AG09319 (cell line): ENCODE data around the gene ELAPOR1.

Source experiments
- DNase-seq: peaks from one replicate; pipeline ENCODE4 v3.0.0-alpha.2; 2010; ENCODE audit warnings: low read depth; ENCODE audit errors: extremely low read depth
- CTCF ChIP-seq: IDR thresholded peaks from 2 replicates; pipeline ENCODE4 v1.5.1; 2011; ENCODE audit warnings: low read depth, mild to moderate bottlenecking, inconsistent platforms, low read length, moderate library complexity

The ELAPOR1 gene

DNA sequence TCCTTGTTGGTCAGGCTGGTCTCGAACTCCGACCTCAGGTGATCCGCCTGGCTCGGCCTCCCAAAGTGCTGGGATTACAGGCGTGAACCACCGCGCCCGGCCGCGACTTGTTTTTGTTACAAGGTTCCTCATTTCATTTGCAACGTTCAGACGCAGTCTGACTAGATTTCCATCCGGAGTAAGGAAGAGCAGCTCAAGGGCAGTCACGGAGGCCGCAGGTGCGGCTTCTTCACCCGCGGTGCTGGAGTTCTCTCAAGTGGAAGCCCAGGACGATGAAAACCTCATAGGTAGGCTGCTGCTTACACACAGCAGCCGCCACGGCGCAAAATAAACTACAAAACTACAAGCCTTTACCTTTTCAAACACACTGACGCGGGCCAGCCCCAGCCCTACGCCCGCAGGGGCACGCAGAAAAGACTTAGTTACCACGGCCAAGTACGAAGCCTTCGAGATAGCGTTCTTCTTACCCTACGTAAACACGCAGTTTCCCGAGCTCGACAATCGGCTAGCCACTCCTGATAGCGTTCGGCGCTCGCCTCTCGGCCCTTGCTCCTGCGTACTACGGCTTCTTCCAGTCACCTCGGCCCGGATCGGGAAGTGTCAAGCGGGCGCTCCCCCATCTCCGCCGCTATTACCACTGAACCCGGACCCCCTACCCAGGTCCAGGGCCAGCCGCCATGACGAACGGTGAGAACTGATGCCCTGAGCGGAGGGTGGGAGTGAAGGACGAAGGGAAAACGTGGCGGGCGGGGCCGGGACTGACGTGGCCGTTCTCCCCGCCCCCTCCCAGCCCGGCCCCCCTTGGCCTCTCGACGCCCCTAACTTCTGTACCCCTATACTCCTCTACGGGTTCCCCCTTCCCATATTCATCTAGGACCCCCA lies 23.5 kb upstream of the ELAPOR1 start, which contains the start of gene TMEM167B:
TSS of gene TMEM167B (plus strand) at position 569 of the 882 bp plus-strand sequence. CDS start at position 678, 109 bp downstream.
- peak; percentile 87 for DNase-seq

DNA sequence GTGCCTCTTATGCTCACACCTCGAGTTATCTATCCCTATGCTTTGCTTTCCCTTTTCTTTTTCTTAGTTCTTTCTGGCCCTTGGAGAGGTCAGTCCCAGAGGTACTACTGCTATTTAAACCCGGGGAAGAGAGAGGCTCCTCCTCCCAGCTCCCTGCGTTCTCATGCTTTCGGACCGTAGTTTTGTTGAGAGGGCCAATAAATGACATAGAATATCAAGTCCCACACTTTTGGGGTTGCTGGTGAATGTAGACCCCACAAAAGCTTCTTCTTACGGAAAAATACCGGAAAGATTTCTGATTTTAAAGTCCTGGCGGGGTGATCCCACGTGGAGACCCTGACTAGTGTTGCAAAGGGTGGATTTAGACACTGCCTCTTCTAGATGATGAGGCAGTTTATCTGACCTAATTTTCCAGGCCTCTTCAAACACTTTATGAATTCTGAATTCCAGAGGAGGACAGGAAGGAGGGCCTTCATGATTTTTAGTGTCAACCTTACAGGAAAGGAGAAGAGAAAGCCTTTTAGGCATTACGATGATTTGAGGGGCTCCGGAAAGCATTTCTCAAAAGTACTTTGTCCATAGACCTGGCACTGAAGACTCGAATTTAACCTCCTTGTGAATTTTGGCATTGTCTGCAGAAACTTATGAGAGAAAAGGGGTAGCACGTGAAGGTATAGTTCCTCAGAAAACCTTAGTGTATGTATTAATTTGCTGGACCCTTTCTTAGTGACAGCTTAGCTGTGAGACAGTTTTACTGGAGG lies 22.7 kb upstream of the ELAPOR1 start:
- no peak for TF ChIP-seq CTCF
- no peak for DNase-seq

More for the DNA sequence above, 23.5 kb upstream of the ELAPOR1 start, which contains the start of gene TMEM167B:
- TF ChIP-seq CTCF = no peak

GRCh38 chr1:109091839-109092193 lies 22.1 kb upstream of the ELAPOR1 start:
- DNase-seq = no peak
- TF ChIP-seq CTCF = no peak

- DNase-seq = no peak
- TF ChIP-seq CTCF = no peak
Measured at GRCh38 chr1:109094377-109094803, 19.5 kb upstream of the ELAPOR1 start.

GRCh38 chr1:109094871-109095270 lies 19.0 kb upstream of the ELAPOR1 start:
- no peak for DNase-seq
- TF ChIP-seq CTCF = no peak

DNA sequence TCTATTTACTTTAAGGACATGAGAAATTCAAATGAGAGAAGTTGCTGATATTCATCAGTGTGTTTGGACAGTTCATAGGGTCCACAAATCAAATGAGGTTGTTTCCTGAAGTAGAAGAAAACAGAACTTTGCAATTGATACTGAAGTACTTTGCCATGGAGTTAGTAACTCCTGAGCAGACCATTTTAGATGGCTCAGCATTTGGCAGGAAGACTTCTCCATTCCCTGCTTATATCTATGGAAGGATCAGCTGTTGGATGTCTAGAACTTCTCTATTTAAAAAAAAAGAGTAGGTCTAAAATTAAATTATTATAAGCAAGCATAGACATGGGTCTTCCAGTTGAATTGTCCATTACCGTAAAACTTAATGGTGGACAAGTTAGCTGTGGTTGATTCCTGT lies 18.3 kb upstream of the ELAPOR1 start:
- no peak for TF ChIP-seq CTCF
- DNase-seq = no peak

GRCh38 chr1:109096120-109096519 lies 17.8 kb upstream of the ELAPOR1 start:
- no peak for TF ChIP-seq CTCF
- DNase-seq = no peak
